Hippocampal formation (tissue), 2 donors: ENCODE data around the gene ZNF200.
A peak's percentile ranks its signal among the peaks of the same experiment; 100 is the strongest.
"Not testable (repeated sequence)": the region's sequence is repeated elsewhere in the genome, so short reads cannot be mapped to it uniquely, and the experiment has no call there.

Experiments
- DNase-seq, 2 donors: peaks; one replicate each; lab custom pipeline; 2025; lab: John Stamatoyannopoulos, UW

ZNF200 gene

GRCh38 chr16:3234857-3235561 lies at the start of gene ZNF200:
TSS of gene ZNF200 (minus strand) at chr16:3235158. CDS start at chr16:3233755, 1,403 bp downstream.
- peak; percentile 89 to 90 for DNase-seq

- DNase-seq: no peak
Measured at GRCh38 chr16:3283543-3284447, 48.8 kb upstream of the ZNF200 start.

- DNase-seq: peak; percentile 95 to 99
Measured at GRCh38 chr16:3282730-3283542, 48.0 kb upstream of the ZNF200 start, which contains the start of gene ZNF263. TSS of gene ZNF263 (plus strand) at chr16:3283491. CDS start at chr16:3283819, 328 bp downstream.

GRCh38 chr16:3282103-3282729 lies 47.3 kb upstream of the ZNF200 start:
- DNase-seq: no peak

- DNase-seq: no peak
Measured at GRCh38 chr16:3281222-3281820, 46.4 kb upstream of the ZNF200 start.

GRCh38 chr16:3276679-3277078 lies 41.7 kb upstream of the ZNF200 start:
- no peak for DNase-seq

- no peak for DNase-seq
Measured at GRCh38 chr16:3274947-3275346, 40.0 kb upstream of the ZNF200 start.

GRCh38 chr16:3274490-3274889 lies 39.5 kb upstream of the ZNF200 start:
- DNase-seq: no peak

- not testable (repeated sequence) for DNase-seq
Measured at GRCh38 chr16:3271281-3271680, 36.3 kb upstream of the ZNF200 start.

GRCh38 chr16:3270718-3271117 lies 35.8 kb upstream of the ZNF200 start:
- not testable (repeated sequence) for DNase-seq

- DNase-seq: no peak
Measured at GRCh38 chr16:3268294-3268693, 33.3 kb upstream of the ZNF200 start.

- DNase-seq: peak in 1 of 2 donors; percentile 34
Measured at GRCh38 chr16:3266873-3267537, 32.0 kb upstream of the ZNF200 start.

- DNase-seq: peak; percentile 97 to 98
Measured at GRCh38 chr16:3264137-3265036, 29.4 kb upstream of the ZNF200 start.

GRCh38 chr16:3262517-3262916 lies 27.6 kb upstream of the ZNF200 start:
- no peak for DNase-seq

GRCh38 chr16:3259836-3260235 lies 24.9 kb upstream of the ZNF200 start:
- no peak for DNase-seq

GRCh38 chr16:3256866-3257465 lies 22.0 kb upstream of the ZNF200 start:
- no peak for DNase-seq

GRCh38 chr16:3256146-3256865 lies 21.3 kb upstream of the ZNF200 start, which contains the start of gene MEFV:
TSS of gene MEFV (minus strand) at chr16:3256633. CDS start at chr16:3256587, 46 bp downstream.
- DNase-seq: no peak

GRCh38 chr16:3254309-3254708 lies 19.4 kb upstream of the ZNF200 start:
- no peak for DNase-seq
